GM19099 (cell line): Measurements from ENCODE around the gene FOXF2.

Experiments
- POLR2A ChIP-seq: IDR thresholded peaks from 3 replicates; pipeline ENCODE4 v1.6.1; 2011; ENCODE audit warnings: low read depth; ENCODE audit not compliant: insufficient read length; ENCODE audit errors: extremely low read depth

Gene FOXF2

DNA sequence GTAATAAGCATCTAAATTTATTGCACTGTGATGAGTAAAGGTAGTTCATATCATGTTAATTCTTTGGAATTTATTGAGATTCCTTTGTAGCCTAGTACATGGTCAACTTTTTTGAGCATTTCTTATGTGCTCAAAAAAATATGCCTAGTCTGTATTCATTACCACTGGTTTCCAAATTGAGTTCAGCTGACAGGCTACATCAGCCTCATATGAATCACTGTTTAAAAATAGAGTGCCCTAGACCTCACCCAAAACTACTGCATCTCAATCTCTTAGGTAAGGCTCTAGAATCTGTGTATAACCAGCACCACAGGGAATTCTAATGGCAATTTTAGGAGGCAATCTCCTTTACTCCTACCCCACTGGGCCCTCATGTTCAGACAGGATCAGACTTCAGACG is 16.7 kb upstream of the FOXF2 start:
- TF ChIP-seq POLR2A, result no peak

GRCh38 chr6:1376653-1377052 is 12.7 kb upstream of the FOXF2 start:
- TF ChIP-seq POLR2A, result no peak

DNA sequence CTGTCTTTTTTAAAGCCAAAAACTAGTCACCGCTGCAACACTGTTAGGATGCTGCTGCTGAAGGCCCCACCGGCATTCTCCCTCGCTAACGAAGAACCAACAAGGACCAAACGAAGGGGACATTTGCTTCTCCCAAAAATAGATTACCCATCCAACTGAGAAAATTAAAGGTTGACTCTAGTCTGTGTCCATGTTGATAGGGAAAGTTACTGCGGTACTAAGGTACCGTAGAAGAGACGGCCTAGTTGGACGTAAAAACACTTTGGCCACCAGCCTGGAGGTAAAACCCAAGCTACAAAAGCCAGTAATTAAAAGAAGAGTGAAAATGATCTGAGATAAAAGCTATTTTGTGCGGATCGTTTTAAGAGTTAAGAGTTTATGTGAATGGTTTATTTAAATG is 11.8 kb upstream of the FOXF2 start:
- TF ChIP-seq POLR2A, result no peak

GRCh38 chr6:1378065-1379016 is 11.0 kb upstream of the FOXF2 start:
- TF ChIP-seq POLR2A, result no peak

- no peak for TF ChIP-seq POLR2A
Observed at GRCh38 chr6:1379017-1379787, 10.2 kb upstream of the FOXF2 start.

- no peak for TF ChIP-seq POLR2A
Observed at GRCh38 chr6:1379788-1380147, 9.6 kb upstream of the FOXF2 start.

DNA sequence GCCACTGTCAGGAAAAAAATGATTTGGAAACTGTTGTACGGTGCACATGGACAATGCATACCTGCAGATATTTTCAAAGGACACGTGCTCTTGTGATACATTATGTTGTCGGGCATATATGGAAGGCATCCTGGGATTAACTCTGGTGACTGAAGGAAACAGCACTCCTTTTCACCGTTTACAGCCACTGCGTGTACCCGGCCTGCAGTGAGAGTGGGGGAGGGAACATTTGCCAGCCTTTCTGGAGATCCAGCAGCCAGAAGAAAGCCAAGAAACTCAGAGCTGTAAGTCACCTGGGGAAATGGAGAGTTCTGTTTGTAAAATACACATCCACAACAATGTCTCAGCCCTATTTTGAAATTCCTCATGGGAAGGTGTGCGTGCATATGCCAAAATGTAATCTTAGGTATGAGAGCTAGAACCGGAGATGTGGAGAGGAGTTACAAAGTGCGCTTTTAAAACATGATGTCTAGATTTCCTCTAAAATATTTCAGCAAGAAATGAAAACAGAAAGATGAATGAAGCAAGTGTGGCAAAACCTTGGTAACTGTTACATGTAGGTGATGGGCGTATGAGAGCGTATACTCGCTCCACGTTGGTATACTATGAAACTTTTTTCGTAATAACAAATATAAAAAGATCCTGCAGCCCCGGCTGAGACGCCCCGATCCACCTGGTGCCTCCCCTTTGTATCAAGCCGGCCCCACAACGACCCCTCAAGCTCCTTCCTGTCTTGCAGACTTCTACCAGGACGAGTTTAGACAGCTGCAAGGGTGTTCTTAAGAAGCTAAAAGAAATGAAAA is 8.6 kb upstream of the FOXF2 start:
- no peak for TF ChIP-seq POLR2A

DNA sequence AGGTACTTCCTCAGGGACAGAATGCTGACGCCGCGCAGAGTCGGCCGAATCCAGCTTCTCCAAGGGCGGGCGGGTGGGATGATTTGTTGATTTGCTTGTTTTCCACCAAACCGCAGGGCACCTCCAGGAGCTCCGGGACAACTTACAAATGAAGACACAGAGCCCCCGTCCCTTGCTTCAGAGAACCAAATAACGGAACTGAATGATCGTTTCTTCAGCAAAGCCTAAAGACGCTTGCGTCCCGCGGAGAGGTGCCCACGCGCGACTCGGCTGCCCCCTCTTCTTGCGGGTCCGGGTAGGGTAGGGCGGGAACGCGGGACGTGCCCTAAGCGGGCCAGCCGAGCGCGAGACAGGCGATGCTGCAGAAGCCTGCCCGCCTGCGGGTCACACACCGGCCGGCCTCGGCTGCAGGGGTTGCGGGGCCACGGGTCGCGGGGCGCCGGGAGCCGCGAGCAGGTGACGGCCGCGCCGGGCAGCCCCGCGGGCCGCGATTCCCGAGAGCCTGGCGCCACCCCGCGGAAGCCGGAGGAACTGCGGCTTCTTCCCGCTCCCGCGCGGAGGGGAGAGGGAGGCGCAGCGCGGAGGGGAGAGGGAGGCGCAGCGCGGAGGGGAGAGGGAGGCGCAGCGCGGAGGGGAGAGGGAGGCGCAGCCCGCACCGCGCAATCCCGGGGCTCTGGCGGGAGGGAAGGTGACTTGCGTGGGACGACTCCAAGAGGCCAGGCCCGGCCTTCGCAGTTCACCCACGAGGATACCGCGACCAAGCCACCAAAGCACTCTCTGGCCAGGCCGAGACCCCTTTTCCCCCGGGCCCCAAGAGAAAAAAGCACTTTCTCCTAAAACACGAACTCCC is 7.7 kb upstream of the FOXF2 start:
- no peak for TF ChIP-seq POLR2A

DNA sequence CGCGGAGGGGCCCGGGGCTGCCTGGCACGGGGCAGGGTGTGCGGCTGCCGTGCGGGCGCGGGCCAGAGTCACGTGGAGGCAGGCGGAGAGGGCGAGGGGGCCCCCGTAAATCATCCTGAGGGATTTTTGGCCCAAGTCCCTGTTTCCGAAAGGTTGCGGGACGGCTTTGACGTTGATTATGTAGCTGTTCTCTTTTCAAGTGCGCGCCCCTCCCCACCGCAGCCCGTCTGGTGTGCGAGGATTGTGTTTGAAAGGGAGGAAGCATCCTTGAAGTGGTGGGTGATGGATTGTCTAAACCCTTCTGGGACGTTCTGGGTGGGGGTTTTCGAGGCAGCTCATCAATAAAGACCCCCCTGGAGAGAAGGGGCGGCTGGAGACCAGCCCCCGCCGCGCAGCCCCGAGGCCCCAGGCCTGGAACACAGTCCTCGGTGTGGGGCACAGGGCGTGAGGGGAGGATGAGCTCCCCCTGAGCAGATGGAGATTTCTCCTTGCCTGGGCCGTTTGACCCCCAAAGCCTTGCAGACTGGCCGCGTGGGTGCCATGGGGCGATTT is 7.0 kb upstream of the FOXF2 start:
- no peak for TF ChIP-seq POLR2A

GRCh38 chr6:1382883-1383728 is 6.3 kb upstream of the FOXF2 start:
- no peak for TF ChIP-seq POLR2A

DNA sequence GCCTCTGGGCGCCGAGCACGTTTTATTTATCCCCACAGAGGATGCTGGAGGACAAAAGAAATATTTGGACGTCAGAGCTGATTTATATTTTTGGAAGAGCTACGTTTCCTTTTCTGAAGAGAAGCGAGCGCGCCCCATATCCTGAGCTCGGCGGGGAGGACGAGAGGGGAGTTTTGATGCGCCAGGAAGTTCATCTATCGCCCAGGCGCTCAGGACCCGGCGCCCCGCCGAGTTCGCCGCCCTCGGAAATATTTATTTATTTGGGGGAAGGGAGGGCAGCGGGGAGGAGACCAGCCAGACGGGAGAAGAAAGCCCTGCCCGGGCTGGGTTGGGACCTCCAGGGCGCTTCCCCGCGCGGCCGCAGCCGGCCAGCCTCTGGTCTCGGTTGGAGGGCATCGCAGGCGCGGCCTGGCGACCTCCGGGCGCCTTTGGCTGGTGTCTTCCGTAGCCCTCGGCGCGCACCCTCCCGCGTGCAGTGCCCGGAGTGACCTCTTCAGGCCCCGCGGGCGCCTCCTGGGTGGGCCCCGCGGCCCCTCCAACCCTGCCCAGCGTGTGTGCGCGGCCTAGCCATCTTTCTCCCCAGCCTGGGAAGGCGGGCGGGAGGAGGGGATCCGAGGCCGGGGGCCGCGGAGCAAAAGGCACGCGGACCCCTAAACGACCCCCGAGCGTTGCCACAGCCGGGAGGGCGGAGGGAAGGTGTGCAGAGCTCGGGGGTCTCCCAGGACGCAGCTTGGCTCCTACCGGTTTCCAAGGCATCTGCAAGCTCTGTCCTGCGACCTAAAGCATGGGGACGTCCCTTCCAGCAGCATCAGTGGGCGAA is 5.4 kb upstream of the FOXF2 start:
- no peak for TF ChIP-seq POLR2A

DNA sequence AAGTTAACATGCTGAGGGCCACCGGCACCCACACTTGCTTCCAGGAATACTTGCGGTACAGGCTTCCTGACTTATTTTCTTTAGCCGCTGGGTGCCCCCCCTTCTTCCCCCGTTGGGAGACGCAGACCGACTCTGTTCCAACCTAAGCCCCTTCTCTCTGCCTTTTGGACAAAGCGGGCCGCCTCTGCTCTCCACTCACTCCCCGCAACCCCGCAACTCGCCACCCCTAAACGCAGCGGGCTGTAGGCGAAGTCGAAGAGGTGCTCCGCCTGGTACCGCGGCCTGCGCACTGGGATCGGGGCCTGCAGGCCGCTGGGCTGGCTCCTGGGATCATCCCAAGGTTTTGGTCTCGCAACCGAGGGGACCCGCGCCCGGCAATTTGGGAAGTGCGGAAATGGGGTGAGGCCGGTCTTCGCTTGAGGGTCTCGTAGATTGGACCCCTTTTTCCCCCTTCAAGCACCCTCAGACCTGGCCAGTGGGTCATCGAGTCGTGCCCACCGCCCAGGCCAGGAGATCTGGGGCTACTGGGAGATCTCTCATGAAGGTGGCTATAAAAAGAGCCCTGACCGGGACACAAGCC is 4.7 kb upstream of the FOXF2 start:
- no peak for TF ChIP-seq POLR2A
